Caki2 (cell line): ENCODE measurements around the gene MYO1C. TPM values are rescaled to one million over a fixed set of nuclear protein-coding genes. Genes with fewer than 3 reads are reported as not detected.
"Not testable (repeated sequence)": the region's sequence is repeated elsewhere in the genome, so short reads cannot be mapped to it uniquely, and the experiment has no call there.

Experiments used
- DNase-seq: peaks from one replicate; pipeline ENCODE4 v3.0.0-alpha.2; 2015; ENCODE audit warnings: low read depth
- in situ Hi-C: cut with HindIII; loops from 2 replicates; pipeline ENCODE4 v1.10.0; 2016; ENCODE audit warnings: low sequenced_read_pairs, low pct_unique_long_range_greater_than_20kb, mixed read lengths
- total RNA-seq: library from RNA; depleted of rRNA; stranded (reverse); fragments of >200 nt; shearing (Covaris generic); gene quantifications from 2 replicates; pipeline ENCODE4 v1.2.3, GENCODE V29; 2014; ENCODE audit warnings: low replicate concordance

MYO1C gene
- total RNA-seq, 1 experiment from 2014 or later = 85.8 TPM

DNA sequence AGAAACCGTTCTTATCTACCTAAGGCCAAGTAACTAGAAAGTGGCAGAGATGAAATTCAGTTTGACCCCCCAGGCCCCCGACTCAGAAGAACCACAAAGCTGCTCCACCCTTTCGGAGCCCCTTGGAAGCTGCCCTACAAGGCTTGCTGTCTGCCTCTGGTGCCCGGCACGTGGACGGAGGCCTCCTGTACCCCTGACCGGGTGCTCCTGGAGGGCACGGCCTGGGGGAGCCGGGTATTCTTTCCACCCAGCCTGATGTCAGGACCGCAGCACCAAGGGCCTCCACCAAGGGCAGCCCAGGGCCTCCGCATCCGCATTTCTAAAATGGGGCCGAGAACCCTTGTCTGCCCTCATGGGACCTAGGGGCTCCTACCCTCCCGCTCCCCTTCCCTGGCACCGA is 21.0 kb downstream of the MYO1C start:
- in situ Hi-C loops = no loop called here
- no peak for DNase-seq

DNA sequence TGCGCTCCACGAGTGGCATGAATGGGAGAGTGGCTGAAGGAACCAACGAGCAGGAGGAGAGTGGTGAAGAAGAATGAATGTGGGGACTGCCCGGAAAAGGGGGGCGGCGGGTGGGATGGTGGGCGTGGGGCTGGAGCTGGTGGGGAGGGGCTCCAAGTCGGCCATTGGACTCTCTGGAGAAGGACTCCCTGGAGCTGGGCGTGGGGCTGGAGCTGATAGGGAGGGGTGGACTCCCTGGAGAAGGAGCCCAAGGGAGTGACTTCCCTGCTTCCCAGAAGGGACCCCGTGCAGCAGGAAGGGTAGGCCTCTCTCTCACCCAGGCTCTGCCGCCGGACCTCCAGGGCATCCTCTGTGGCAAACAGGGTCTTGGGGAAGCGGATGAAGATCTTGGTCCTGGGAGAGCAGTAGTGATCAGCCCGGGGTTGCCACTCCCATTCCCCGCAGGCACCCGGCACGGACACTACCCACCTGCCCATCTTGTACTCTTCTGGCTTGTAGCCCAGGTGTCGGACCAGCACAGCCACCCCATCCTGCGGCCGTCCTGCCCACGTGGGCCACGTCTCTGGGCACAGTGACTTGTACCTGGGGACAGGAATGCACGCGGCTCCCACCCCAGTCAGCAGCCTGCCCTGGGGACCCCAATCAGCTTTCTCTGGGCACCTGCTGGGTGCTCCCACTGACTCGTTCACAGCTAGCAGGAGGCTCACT is 21.6 kb downstream of the MYO1C start:
- in situ Hi-C loops = no loop called here

DNA sequence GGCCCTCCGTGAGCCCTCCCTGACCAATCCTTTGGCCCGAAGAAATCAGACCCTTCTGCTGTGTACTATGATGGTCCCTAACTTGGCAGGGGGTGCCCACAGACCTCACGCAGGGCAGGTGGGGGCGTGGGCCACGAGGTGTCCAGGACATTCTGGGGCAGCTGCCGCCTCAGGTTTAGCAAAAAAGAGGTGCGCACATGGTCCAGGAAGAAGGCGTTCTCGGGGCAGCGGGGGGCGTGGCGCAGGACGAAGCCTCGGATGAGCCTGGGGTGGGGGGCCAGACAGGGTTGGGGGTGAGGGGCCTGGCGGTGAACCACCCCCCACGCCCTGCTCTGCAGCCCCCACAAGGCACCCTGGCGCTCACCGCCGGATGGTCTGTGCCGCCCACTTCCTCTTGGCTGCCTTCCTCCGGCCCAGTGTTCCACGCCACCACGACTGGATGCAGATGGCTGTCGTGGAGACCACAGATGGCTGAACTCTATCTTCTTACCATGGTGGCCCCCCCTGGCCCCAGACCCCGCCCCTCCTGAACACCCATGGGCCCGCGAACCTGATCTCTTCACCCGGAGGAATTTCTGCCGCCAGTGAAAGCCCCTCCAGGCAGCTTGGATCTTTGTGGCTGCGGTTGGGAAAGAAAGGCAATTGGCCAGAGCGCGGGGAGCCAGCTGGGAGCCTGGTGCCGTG is 22.3 kb downstream of the MYO1C start:
- in situ Hi-C loops = no loop called here

More for the DNA sequence above, 21.6 kb downstream of the MYO1C start:
- no peak for DNase-seq

DNA sequence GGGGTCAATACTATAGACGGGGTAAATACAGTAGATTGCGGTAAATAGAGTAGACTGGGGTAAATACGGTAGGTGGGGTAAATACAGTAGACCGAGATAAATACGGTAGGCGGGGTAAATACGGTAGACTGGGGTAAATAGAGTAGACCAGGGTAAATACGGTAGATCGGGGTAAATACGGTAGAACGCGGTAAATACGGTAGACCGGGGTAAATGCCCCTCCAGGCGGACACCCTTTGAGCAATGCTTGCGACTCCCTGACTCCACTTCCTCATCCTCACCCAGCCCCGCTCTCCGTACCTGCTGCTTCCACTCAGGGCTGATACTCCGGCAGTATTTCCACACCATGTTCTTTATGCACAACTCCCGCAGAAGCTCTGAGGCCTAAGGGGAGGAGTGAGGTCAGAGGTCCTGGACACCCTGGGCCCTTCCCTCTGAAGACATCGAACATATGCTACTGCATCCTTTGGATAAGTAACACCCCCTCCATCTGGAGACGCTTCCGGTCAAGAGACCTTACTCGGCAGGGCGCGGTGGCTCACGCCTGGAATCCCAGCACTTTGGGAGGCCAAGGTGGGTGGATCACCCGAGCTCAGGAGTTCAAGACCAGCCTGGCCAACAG is 23.1 kb downstream of the MYO1C start:
- no peak for DNase-seq
- in situ Hi-C loops = no loop called here

More for the DNA sequence above, 22.3 kb downstream of the MYO1C start:
- DNase-seq = no peak

DNA sequence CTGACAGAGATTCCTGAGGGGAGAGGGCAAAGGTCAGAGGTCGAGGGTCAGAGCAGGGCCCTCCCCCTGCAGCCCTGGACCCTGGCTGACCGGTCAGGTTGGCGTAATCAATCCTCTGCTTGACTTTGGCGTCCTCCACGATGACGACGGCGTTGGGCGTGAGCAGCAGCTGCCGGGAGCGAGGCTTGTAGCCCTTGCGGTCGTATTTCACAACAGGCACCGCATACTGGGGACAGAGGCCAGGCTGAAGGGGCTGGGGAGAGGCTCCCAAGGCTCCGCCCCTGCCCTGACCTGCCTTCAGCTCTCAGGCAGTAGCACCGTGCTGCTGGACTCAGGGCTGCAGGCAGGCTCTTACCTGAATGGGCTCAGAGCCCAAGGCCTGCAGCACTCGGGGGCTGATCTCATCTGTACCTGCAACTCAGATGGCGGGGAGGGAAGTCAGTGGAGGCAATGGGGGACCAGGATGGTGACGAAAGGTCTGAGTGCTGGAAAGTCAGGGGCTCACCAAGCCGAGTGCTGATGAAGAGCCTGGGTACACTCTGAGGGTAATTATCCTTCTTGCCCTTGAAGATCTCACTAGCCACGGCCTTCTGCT is 24.5 kb downstream of the MYO1C start:
- no peak for DNase-seq
- in situ Hi-C loops = no loop called here

DNA sequence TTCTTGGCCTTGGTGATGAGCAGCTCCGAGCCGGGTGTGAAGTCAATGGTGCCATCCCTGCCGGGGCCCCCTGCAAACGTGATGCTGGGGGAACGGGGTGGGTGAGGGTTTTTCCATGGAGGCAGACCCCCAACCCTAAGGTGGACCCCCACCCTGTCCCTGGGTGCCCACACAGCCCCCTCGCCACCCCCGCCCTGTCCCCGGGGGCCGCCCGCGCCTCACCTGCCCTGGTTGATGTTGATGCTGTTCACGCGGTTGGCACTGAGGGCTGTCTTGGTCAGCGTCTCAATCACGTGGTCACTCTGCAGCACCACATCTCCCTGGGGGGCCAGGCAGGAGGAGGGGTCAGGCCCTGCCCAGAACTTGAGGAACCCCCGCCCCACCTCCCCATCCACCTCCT is 25.2 kb downstream of the MYO1C start:
- DNase-seq = no peak
- in situ Hi-C loops = no loop called here

DNA sequence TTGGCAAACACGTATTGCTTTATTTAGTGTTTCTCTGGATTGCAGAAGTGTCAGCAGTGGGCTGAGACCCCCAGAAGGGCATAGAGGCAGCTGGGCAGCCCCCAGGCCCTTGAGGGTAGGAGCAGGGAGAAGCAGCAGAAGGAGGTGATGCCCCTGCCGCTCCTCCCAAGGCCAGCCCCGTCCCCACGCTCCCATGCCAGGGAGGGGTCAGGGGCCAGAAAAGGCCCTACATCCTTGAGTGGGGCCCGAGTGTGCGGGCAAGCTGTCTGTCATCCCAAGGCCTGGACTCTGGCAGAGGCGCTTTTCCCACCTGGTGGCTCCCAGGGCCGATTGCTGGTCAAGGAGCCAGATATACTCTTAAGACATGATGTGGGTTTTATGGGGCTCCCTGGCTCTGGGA is 28.3 kb downstream of the MYO1C start:
- in situ Hi-C loops = no loop called here
- DNase-seq = no peak

DNA sequence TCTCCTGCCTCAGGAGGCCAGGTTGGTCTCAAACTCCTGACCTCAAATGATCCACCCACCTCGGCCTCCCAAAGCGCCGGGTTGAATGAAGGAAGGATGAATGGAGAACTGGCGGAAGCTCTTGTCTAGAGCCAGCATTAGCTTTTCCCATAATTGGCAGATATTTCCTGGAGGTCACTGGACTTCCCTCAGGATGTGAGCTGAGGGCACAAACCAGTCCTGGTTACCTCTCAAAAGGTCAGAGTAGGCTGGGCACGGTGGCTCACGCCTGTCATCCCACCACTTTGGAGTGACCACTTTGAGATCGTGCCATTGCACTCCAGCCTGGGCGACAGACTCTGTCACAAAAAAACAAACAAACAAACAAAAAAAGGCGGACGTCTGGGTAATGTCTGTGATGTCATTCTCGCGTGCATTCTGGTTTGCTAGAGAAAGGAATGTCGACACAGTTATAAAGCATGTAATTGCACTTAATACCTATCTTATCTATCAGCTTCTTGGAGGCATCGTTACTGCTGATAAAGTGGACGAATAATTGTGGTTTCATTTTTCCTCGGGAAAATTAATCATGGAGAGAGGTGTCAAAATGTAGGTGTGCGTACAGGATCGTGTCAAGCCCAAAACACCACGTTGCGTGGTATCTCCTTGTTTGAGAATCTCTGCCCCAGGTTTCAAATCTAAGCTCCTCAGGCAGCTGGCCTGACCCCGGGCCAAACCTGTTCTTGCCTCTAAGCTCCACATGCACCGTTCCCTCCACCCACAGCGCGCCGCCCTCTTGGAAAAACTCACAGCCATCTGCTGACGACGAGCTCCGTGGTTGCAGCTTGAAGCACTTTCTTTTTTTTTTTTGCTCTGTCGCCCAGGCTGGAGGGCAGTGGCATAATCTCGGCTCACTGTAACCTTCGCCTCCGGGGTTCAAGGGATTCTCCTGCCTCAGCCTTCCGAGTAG is 30.0 kb downstream of the MYO1C start:
- in situ Hi-C loops = no loop called here
- DNase-seq = no peak

DNA sequence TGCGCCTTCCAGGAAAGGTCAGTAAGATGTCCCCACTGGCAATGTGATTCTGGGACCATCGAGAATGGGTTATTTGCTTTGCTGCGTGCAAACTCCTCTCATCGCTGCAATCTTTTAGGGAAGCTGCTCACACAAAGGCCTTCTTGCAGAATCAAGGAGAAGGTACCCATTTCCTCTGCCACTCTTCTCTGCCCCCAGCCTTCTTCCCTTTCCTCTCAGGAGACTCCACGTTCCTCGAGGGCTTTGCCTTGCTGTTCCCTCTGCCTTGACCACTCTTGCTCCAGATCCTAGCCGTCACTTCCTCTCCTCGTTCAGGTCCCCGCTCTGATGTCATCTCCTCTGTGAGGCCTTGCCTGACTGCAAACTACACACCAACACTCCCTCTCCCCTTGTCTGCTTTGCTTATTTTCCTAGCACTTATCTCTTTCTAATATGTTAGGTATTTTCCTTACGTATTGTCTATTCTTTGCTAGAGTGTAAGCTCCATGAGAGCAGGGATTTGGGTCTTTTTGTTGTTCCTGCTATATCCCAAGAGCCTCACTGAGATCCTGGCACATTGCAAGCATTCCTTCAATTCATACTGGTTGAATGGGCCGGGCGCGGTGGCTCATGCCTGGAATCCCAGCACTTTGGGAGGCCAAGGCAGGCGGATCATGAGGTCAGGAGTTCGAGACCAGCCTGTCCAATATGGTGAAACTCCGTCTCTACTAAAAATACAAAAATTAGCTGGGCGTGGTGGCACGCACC is 31.1 kb downstream of the MYO1C start:
- DNase-seq = no peak
- in situ Hi-C loops = no loop called here

DNA sequence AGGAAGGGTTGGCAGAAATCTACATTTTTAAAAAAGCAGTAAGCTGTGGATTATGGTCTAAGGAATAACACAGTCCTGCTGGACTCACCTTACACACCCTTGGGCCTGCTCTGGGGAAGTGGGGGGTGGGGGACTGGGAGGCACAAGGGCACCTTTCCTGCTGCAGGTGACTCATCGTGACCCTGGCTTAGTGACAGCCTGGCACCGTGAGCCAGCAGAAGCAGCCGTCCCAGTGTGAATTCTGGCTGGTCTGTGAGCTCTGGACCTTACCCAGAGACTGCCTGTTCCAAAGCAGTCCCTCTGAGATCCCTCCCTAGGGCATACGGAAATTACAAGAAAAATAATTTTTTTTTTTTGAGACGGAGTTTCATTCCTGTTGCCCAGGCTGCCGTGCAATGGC is 32.3 kb downstream of the MYO1C start:
- peak; percentile 56 for DNase-seq
- in situ Hi-C loops = no loop called here

DNA sequence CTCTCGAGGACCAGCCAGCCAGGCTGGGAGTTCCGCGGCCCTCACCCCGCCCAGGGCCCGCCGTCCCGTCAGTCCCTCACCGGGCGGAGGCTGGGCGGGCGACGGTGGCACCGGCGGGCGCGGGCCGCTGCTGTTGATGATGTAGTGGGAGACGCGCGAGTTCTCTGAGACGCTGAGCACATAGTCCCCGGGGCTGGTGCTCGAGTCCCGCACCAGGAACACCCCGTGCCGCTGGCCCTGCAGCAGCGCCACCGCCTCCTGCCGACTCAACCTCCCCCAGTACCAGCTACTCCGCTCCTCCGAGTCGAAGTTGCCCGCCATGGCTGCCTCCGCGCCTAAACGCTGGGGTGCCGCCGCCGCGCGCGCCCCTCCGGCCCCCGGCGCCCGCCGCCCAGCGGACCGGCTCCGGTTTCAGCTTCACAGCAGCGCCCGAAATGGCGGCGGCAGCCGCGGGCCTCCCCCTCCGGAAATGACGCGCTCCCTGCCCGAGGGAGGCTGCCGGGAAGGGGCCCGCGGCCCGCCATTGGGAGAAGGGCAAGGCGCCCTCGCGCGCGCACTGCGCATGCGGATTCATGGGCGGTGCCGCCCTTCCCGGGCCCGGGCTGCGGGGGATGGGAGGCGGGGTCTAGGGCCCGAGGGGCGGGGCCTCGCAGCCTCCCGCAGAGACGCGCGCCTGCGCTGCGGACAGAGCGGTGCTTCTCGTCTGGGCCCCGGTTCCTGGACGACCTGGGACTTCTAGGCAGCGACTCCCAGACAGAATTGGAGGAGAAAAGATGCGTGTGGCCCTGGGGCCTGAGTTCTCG is 36.5 kb downstream of the MYO1C start, which contains the start of gene CRK:
Gene CRK, minus strand, starts transcription at position 436 of the 803 bp plus-strand sequence. Its CDS starts 115 bp downstream, at position 321.
- in situ Hi-C loops = no loop called here

DNA sequence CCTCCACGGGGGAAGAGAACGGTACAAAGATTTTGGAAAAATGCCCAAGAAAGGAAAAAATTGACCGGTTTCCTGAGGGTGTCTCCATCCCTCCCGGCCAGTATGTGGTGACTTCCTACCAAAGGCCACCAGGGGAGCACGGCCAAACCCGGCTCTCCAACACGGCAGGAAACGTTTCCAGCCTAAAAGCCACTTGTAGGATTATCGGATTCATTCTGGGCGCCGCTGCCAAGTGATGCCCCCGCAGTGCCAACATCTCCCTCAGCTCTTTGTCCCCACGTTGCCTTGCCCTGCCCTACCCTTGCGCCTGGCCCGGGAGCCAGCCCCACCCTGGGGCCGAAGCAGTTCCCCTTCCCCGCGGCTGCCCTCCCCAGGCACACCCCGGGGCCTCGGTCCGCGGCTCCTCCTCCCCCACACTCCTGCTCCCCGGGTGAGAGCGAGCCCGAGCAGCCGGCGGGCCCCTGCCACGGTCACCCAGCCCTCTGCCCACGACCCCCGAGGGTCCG is 37.1 kb downstream of the MYO1C start:
- peak; percentile 50 for DNase-seq

More for the DNA sequence above, 36.5 kb downstream of the MYO1C start, which contains the start of gene CRK:
- DNase-seq = peak; percentile 91

DNA sequence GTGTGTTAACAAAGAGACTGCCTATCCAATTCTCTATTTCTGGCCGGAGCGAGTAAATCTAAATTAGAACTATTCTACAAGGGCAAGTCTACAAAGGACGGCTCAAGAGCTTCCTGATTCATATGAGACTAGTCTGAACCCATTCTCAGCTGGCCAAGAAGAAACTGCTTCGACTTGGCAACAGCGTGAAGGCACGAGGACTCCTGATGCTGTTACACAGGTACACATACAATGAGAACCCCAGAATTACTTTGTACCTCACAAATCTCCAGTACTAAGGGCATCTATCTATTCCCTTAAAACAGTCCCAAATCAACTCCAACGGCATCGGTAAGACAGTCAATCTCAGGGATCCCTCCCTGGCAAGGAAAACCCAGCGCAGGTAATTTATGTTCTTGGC is 37.9 kb downstream of the MYO1C start:
- in situ Hi-C loops = no loop called here
- no peak for DNase-seq

More for the DNA sequence above, 37.1 kb downstream of the MYO1C start:
- in situ Hi-C loops = no loop called here

DNA sequence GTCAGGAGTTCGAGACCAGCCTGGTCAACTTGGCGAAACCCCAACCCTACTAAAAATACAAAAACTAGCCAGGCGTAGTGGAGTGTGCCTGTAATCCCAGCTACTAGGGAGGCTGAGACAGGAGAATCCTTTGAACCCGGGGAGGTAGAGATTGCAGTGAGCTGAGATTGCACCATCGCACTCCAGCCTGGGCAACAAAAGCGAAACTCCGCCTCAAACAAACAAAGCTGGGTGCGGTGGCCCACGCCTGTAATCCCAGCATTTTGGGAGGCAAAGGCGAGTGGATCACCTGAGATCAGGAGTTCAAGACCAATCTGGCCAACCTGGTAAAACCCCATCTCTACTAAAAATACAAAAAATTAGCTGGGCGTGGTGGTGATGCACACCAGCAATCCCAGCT is 38.8 kb downstream of the MYO1C start:
- in situ Hi-C loops, DNase-seq: not testable (repeated sequence)

DNA sequence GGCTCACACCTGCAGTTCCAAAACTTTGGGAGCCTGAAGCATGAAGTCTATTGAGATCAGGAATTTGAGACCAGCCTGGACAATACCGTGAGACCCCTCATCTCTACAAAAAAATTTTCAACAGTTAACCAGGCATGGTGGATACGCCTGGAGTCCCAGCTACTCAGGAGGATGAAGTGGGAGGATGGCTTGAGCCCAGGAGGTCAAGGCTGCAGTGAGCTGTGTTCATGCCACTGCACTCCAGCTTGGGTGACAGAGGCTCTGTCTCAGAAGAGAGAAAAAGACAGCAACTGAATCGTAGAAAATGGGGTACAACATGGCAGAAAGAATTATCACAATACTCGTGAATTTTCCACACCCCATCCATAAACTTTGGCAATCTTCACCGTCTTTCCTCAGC is 39.6 kb downstream of the MYO1C start:
- no peak for DNase-seq
- in situ Hi-C loops = no loop called here

DNA sequence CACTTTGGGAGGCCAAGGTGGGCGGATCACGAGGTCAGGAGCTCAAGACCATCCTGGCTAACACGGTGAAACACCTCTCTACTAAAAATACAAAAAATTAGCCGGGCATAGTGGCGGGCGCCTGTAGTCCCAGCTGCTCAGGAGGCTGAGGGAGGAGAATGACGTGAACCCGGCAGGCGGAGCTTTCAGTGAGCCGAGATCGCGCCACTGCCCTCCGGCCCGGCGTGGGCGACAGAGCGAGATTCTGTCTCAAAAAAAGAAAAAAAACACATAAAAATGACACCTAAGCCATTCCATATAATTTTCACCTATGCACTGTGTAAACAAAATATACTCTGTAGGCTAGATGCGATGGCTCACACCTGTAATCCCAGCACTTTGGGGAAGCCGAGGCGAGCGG is 42.2 kb downstream of the MYO1C start:
- in situ Hi-C loops, DNase-seq: not testable (repeated sequence)
